GM21717 (cell line): ENCODE measurements around the gene C14orf119.

Experiments
- ATAC-seq: cut with Tn5 transposase; IDR thresholded peaks from one replicate; pipeline ENCODE4 v1.9.1; 2021; ENCODE audit warnings: mild to moderate bottlenecking, moderate library complexity; ENCODE audit not compliant: unreplicated experiment

The C14orf119 gene

GRCh38 chr14:23086565-23086964 lies 8.7 kb upstream of the C14orf119 start:
- no peak for ATAC-seq

GRCh38 chr14:23089498-23090253 lies 5.6 kb upstream of the C14orf119 start:
- ATAC-seq = no peak

GRCh38 chr14:23090254-23090636 lies 5.1 kb upstream of the C14orf119 start:
- ATAC-seq = no peak

GRCh38 chr14:23091294-23092225 lies 3.7 kb upstream of the C14orf119 start:
- no peak for ATAC-seq

GRCh38 chr14:23093104-23093503 lies 2.2 kb upstream of the C14orf119 start:
- no peak for ATAC-seq

- ATAC-seq = no peak
Measured at GRCh38 chr14:23093526-23093925, 1.8 kb upstream of the C14orf119 start.

DNA sequence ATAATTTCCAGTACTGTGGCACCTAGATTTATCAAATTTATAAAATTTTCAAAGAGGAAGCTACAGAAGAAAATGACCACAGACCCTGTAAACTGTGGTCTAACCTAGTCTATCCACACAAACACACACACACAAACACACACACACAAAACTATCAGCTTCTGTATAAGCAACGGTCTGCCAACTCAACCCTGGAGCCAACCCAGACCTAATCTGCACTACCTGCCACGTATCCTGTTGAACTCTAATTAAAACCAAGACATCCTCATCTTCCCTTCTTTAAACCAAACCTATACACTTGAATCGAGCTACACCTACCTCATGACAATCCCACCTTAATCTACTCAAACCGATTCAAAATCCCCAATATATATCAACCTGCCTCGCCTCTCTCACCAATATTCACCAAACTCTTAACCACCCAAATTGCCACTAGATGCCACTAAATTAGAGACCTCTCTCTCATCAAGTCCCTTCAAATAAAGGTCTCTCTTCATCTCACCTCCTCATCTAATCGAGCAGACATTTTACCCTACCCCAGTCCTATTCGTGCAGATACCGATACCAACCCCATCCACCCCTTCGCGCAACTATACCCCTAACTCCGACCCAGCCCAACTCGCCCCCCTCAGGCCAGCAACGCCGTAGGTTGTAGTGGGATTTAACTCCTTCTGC lies 1.2 kb upstream of the C14orf119 start:
- no peak for ATAC-seq

- peak; percentile 41 for ATAC-seq
Measured at GRCh38 chr14:23094666-23095195, 574 bp upstream of the C14orf119 start, which contains the start of gene ACIN1. ACIN1 (minus strand) TSS chr14:23095136; CDS start chr14:23095112, 24 bp downstream.

DNA sequence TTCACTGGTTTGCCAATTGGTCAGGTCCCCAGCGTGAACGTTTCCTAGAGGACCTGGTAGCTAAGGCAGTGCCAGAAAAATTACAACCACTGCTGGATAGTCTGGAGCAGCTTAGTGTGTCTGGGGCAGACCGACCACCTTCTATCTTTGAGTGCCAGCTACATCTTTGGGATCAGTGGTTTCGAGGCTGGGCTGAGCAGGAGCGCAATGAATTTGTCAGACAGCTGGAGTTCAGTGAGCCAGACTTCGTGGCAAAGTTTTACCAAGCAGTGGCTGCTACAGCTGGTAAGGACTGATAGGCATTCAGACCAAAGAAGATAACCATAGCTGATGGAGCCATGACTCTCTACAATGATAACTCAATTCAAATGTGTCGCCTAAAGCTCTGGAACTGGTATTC lies 2.5 kb downstream of the C14orf119 start:
- no peak for ATAC-seq

DNA sequence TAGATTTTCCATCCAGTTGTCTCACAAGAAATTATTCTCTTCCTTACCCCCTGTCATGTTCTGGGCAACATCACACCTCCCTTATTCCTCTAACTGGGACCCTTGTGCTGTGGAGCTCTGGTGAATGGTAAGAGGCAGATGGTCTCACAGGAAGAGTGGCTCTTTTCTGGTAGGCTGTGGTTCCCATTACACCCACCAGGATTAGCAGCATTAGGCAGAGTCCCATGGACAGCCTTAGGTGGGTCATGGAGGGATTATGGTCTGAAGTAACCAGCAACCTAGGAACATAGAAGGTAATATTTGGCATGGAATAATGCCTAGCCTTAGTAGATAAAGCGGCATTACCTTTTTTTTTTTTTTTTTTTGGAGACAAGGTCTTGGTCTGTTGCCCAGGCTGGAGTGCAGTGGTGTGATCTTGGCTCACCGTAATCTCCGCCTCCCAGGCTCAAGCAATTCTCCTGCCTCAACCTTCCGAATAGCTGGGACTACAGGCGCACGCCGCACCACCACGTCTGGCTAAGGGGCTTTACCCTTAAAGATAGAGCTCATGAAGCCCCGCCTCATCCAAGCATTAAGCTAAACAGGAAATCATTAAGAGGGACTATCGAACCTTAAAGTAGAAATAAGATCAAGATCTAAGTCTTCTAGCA lies 4.0 kb downstream of the C14orf119 start:
- no peak for ATAC-seq

DNA sequence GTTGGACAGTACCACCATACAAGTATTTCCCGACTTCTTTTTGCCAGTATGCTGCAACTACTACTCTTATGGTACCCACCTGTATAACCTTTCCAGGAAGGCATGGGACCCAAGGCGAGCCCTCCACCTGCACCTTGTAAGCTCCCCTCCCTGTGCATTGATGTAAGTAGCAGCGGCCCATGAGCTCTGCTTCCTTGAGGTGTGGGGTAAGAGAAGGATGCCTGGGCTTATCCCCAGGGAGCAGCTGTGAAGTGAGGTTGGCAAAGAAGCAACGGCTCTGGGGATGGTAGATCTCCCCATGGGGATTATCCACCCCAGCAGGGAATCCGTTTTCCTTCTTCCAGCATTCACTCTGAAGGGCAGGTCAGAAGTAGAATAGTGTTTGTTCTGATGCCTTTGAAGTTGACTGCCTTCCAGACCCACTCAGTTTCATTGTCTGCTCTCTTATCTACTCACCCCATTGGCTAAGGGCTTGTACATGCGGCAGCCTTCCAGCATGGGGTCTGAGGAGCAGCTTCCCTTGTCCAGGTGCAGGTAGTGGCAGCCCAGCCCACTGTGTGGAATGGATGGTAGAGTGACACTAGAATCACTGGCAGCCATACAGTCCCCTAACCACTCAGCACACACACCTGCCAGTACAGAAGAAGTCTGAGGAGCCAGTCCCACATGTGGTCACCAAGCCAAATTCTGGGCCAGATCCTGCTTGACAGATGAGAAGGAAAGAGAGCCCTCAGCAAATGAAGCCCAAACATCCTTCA lies 6.1 kb downstream of the C14orf119 start:
- no peak for ATAC-seq

- ATAC-seq = no peak
Measured at GRCh38 chr14:23101986-23102625, 6.8 kb downstream of the C14orf119 start.

- no peak for ATAC-seq
Measured at GRCh38 chr14:23102801-23103200, 7.5 kb downstream of the C14orf119 start.

DNA sequence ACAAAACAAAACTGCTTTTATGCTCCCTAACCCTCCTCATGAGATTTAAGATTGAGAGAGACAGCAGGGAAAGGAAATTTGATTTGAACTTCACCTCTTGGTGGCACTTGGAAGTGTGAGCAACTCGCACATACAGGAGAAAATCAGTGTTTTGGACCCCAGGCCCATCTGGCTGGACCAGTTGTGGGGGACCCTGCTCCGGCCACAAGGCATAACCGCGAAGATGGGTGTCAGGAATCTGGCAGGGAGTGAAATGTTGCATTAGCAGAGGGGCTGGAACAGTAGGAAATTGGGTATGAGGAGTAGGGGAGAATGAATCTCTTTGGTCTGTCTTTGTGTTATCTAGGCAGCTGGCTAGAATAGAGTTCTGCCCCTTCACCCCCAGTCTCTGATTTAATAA lies 8.3 kb downstream of the C14orf119 start:
- ATAC-seq = no peak

DNA sequence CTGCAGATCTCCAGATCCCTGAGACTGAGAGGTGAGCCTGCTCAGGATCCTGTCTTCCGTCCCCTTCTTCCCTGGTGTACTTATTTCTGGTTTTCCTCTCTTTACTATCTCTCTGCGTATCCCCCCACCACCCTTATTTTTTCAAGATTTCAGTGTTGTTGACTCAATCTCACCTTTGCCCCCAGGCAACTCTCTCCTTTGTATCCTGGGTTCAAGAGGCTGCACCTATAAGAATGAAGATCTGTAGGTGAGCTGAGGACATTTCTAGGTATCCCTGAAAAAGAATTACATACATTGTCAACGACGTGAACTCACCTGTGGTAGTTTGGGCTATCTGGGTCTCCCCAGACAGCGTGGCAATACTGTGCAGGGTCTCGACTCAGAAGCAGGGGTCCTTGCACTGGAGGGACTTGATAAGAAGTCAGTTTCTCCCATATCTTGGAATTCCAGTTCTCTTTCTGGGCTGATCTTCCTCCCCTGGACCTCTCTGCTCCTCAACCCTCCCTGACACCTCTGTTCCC lies 8.8 kb downstream of the C14orf119 start:
- no peak for ATAC-seq

GRCh38 chr14:23104591-23105347 lies 9.5 kb downstream of the C14orf119 start, which contains the start of gene CIROP:
CIROP (minus strand) TSS chr14:23104989; CDS start chr14:23104920, 69 bp downstream.
- no peak for ATAC-seq

GRCh38 chr14:23105348-23105824 lies 10.1 kb downstream of the C14orf119 start:
- ATAC-seq = no peak

DNA sequence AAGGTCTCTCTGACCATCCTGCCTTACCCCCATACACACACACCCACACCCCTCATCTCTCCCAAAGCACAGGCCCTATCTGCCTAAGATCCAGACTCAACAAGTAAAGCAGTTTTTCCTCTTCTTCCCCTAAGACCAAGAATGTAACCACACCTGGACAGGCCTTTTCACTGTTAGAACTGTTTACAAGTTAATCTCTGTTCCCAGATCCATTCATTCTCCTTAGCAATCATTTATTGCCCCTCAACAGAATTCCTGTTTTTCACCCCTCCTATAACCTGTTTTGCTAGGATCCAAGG lies 11.4 kb downstream of the C14orf119 start:
- ATAC-seq = no peak
